OCI-LY1 (cell line): ENCODE results near the gene SMARCAL1.
A peak's percentile ranks its signal among the peaks of the same experiment; 100 is the strongest.

Experiments used
- H2AFZ ChIP-seq: fragments of 200-600 bp; sonication (generic), shearing (Covaris generic); 2 replicates; pipeline ENCODE4 v1.6.0; 2014; ENCODE audit warnings: antibody characterized with exemption, mild to moderate bottlenecking, low read length
- H3F3A ChIP-seq: fragments of 200-600 bp; sonication (generic), shearing (Covaris generic); 2 replicates; pipeline ENCODE4 v1.6.0; 2014; ENCODE audit warnings: mild to moderate bottlenecking, antibody characterized with exemption, low read length, moderate library complexity; ENCODE audit not compliant: insufficient read depth
- H3K27ac ChIP-seq: fragments of 200-600 bp; sonication (generic); 2 replicates; pipeline ENCODE4 v1.5.1; 2014; ENCODE audit warnings: low read length, mixed run types, mild to moderate bottlenecking, low read depth; ENCODE audit not compliant: poor library complexity, severe bottlenecking
- H3K27me3 ChIP-seq: fragments of 200-600 bp; sonication (generic); 2 replicates; pipeline ENCODE4 v1.6.0; 2014; ENCODE audit warnings: antibody characterized with exemption, mild to moderate bottlenecking, low read length, moderate library complexity; ENCODE audit not compliant: insufficient read depth
- H3K36me3 ChIP-seq: fragments of 200-600 bp; sonication (generic); 2 replicates; pipeline ENCODE4 v1.6.1; 2014; ENCODE audit warnings: mild to moderate bottlenecking, antibody characterized with exemption, low read length, moderate library complexity, mixed read lengths; ENCODE audit not compliant: insufficient read depth
- H3K4me1 ChIP-seq: fragments of 200-600 bp; sonication (generic); 2 replicates; pipeline ENCODE4 v1.5.1; 2014; ENCODE audit warnings: mild to moderate bottlenecking, low read length, moderate library complexity; ENCODE audit not compliant: insufficient read depth, severe bottlenecking
- H3K4me2 ChIP-seq: fragments of 200-600 bp; sonication (generic), shearing (Covaris generic); 2 replicates; pipeline ENCODE4 v1.6.1; 2014; ENCODE audit warnings: low read length
- H3K4me3 ChIP-seq: fragments of 200-600 bp; sonication (generic); 2 replicates; pipeline ENCODE4 v1.5.1; 2014; ENCODE audit warnings: low read length, low read depth, mild to moderate bottlenecking, mixed read lengths; ENCODE audit not compliant: poor library complexity, severe bottlenecking
- H3K79me2 ChIP-seq: fragments of 200-600 bp; shearing (Covaris generic); 2 replicates; pipeline ENCODE4 v1.6.1; 2016; ENCODE audit warnings: mixed run types, low read length, mixed read lengths; ENCODE audit not compliant: insufficient read depth
- H3K9ac ChIP-seq: fragments of 200-600 bp; sonication (generic), shearing (Covaris generic); 2 replicates; pipeline ENCODE4 v1.6.1; 2014; ENCODE audit warnings: mild to moderate bottlenecking, low read length, mixed read lengths
- H3K9me2 ChIP-seq: fragments of 200-600 bp; sonication (generic), shearing (Covaris generic); 2 replicates; pipeline ENCODE4 v1.6.1; 2014; ENCODE audit warnings: low read depth, mild to moderate bottlenecking, low read length, mixed read lengths
- H3K9me3 ChIP-seq: fragments of 200-600 bp; shearing (Covaris generic); 2 replicates; pipeline ENCODE4 v1.6.1; 2014; ENCODE audit warnings: low read length, mixed read lengths
- H4K20me1 ChIP-seq: fragments of 200-600 bp; sonication (generic), shearing (Covaris generic); 2 replicates; pipeline ENCODE4 v1.6.0; 2016; ENCODE audit warnings: mild to moderate bottlenecking, low read length; ENCODE audit not compliant: insufficient read depth
- CTCF ChIP-seq: fragments of 200-600 bp; sonication (generic), shearing (Covaris generic); IDR thresholded peaks from 2 replicates; pipeline ENCODE4 v1.5.1; 2017; ENCODE audit warnings: mild to moderate bottlenecking, antibody characterized with exemption, low read length, moderate library complexity, mixed read lengths
- EZH2 ChIP-seq: fragments of 200-600 bp; sonication (generic), shearing (Covaris generic); IDR thresholded peaks from 2 replicates; pipeline ENCODE4 v1.8.0; 2017; ENCODE audit warnings: borderline replicate concordance, mixed run types, mild to moderate bottlenecking, antibody characterized with exemption, low read length, moderate library complexity, mixed read lengths

Gene SMARCAL1

GRCh38 chr2:216499641-216500218, 87.4 kb downstream of the SMARCAL1 start:
- Histone ChIP-seq H4K20me1 (no peaks in the 10 kb centered on the region; the same call in 1 of the 2 replicates), H3K4me1 (peaks cover 33% of the 10 kb centered on the region), H3K4me2 (peak overlapping the region; percentile 84), H3K9ac (peak overlapping the region; percentile 92), H2AFZ (no peak overlapping the region), H3K9me3 (no peaks in the 10 kb centered on the region), H3K79me2 (peaks cover 19% of the 10 kb centered on the region), H3K36me3 (peaks cover 59% of the 10 kb centered on the region), H3F3A (no peaks in the 10 kb centered on the region), H3K27ac (peak overlapping the region; percentile 24), H3K27me3 (no peaks in the 10 kb centered on the region), H3K4me3 (peak overlapping the region; percentile 93), H3K9me2 (no peaks in the 10 kb centered on the region)
- TF ChIP-seq CTCF (no peak), EZH2 (no peak)

- Histone ChIP-seq H2AFZ (no peak overlapping the region), H3K27ac (no peak overlapping the region), H3K79me2 (peaks cover 19% of the 10 kb centered on the region), H3K4me3 (peak overlapping the region; percentile 93), H4K20me1 (no peaks in the 10 kb centered on the region; the same call in 1 of the 2 replicates), H3K27me3 (no peaks in the 10 kb centered on the region), H3K9ac (peak overlapping the region; percentile 92), H3F3A (no peaks in the 10 kb centered on the region), H3K9me3 (no peaks in the 10 kb centered on the region), H3K36me3 (peaks cover 67% of the 10 kb centered on the region), H3K4me1 (peaks cover 33% of the 10 kb centered on the region), H3K9me2 (no peaks in the 10 kb centered on the region), H3K4me2 (peak overlapping the region; percentile 84)
- TF ChIP-seq EZH2 (no peak), CTCF (no peak)
Measured at GRCh38 chr2:216500572-216500971, 88.3 kb downstream of the SMARCAL1 start.

- Histone ChIP-seq H3K4me3 (no peak overlapping the region), H3K27ac (no peak overlapping the region), H4K20me1 (no peaks in the 10 kb centered on the region; the same call in 1 of the 2 replicates), H3K36me3 (peaks cover 78% of the 10 kb centered on the region), H3K9me2 (no peaks in the 10 kb centered on the region), H3K9ac (no peak overlapping the region), H3K79me2 (peaks cover 19% of the 10 kb centered on the region), H3K9me3 (no peaks in the 10 kb centered on the region), H2AFZ (no peak overlapping the region), H3K27me3 (no peaks in the 10 kb centered on the region), H3K4me1 (peaks cover 33% of the 10 kb centered on the region), H3K4me2 (no peak overlapping the region), H3F3A (no peaks in the 10 kb centered on the region)
- TF ChIP-seq EZH2 (no peak), CTCF (no peak)
Measured at GRCh38 chr2:216501854-216502253, 89.6 kb downstream of the SMARCAL1 start.
